ENCODE data around the gene LRRC23. TPM values are rescaled to one million over a fixed set of nuclear protein-coding genes. Genes with fewer than 3 reads are reported as not detected.
"Not testable (repeated sequence)": the region's sequence is repeated elsewhere in the genome, so short reads cannot be mapped to it uniquely, and the experiment has no call there.

Gene LRRC23
- total RNA-seq, 2 experiments from 2014 or later: 3.2 to 4.7 TPM

DNA sequence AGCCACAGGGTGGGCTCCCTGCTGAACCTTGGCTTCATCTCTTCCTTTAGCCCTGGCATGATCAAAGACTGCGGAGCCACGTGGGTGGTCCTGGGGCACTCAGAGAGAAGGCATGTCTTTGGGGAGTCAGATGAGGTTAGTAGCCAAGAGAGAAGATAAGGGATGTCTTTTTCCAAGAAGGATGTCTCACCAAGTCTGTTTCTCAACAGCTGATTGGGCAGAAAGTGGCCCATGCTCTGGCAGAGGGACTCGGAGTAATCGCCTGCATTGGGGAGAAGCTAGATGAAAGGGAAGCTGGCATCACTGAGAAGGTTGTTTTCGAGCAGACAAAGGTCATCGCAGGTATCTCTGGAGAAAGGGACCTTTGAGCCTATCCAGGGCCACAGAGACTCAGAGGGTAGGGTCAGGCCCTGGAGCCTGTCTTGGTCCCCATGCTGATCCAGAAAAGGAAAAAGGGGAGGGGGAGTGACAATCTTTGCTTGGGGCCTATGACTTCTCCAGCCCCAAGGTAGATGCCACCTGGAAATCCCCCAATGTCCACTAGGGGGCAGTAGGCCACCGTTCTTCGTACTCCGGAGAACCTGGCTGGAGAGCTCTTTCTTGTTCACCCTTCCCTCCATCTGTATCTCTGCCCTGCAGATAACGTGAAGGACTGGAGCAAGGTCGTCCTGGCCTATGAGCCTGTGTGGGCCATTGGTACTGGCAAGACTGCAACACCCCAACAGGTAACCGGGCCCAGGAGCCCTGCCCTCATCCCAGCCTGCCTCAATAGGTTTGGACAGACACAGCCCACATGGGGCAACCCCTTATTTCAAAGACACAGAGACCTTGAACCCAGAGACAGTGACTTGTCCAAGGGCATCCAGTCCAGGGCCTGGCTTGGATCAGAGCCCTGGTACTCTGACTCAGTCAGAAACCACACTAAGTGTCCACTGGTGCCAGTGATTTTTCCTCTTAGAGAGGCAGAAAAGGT is 35.3 kb upstream of the LRRC23 start:
- intact Hi-C loops (cut with DNase I, micrococcal nuclease): loop anchor here (1.0 to 5.0 kb wide), 10 partner anchors 17 to 244 kb away; partner anchors contain the start of genes C1R (in 2 of the 2), C12orf57 (in 1 of the 2), ENO2 (in 1 of the 2) and LPCAT3 (in 1 of the 2)
- H3K27ac ChIP-seq (ENCODE audit: low read depth in 1 of 2, low read length in 2 of 2): peak overlapping the region; percentile 9 to 73
- H3K4me3 Mint-ChIP-seq: peak overlapping the region; percentile 70
- DNase-seq: peak; percentile 79 to 91 (median 86)
- TF ChIP-seq, protein P1, sequence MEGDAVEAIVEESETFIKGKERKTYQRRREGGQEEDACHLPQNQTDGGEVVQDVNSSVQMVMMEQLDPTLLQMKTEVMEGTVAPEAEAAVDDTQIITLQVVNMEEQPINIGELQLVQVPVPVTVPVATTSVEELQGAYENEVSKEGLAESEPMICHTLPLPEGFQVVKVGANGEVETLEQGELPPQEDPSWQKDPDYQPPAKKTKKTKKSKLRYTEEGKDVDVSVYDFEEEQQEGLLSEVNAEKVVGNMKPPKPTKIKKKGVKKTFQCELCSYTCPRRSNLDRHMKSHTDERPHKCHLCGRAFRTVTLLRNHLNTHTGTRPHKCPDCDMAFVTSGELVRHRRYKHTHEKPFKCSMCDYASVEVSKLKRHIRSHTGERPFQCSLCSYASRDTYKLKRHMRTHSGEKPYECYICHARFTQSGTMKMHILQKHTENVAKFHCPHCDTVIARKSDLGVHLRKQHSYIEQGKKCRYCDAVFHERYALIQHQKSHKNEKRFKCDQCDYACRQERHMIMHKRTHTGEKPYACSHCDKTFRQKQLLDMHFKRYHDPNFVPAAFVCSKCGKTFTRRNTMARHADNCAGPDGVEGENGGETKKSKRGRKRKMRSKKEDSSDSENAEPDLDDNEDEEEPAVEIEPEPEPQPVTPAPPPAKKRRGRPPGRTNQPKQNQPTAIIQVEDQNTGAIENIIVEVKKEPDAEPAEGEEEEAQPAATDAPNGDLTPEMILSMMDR (IDR thresholded peaks at IDR 0.05): peak; percentile 84
- POLR2A ChIA-PET: interaction anchor here (0.7 to 5.7 kb wide), 12 partner anchors 16 to 244 kb away, joined by 3 to 90 read pairs (median 6); partner anchors contain the start of genes C12orf57, C1RL, CDCA3 and MLF2
- no peaks in the 10 kb centered on the region for H3K9me3 ChIP-seq (ENCODE audit: control insufficient read depth in 1 of 2, insufficient read depth in 1 of 2, low read length in 2 of 2)
- CTCF ChIA-PET: interaction anchor here (0.6 to 10.3 kb wide), 24 partner anchors 11 to 260 kb away, joined by 3 to 153 read pairs (median 5); partner anchors contain the start of genes C12orf57, C1RL, CDCA3 and ENO2
- no peaks in the 10 kb centered on the region for H3K27me3 ChIP-seq (ENCODE audit: control insufficient read depth in 1 of 2, insufficient read depth in 2 of 2, low read length in 2 of 2)
- H3K27ac Mint-ChIP-seq: peak overlapping the region; percentile 67
- H3K4me1 Mint-ChIP-seq (ENCODE audit: low read depth): peaks cover 64% of the 10 kb centered on the region
- peaks cover 47% of the 10 kb centered on the region for H3K36me3 Mint-ChIP-seq (ENCODE audit: low read depth)
- ATAC-seq (ENCODE audit: poor library complexity): peak; percentile 18
- no peaks in the 10 kb centered on the region for H3K27me3 Mint-ChIP-seq
- no peaks in the 10 kb centered on the region for H3K9me3 Mint-ChIP-seq
- peaks cover 32% of the 10 kb centered on the region for H3K36me3 ChIP-seq (ENCODE audit: insufficient read depth, low read length)
- no peak overlapping the region for H3K4me3 ChIP-seq (ENCODE audit: low read length)
- peaks cover 66% of the 10 kb centered on the region for H3K4me1 ChIP-seq (ENCODE audit: insufficient read depth, low read length)

DNA sequence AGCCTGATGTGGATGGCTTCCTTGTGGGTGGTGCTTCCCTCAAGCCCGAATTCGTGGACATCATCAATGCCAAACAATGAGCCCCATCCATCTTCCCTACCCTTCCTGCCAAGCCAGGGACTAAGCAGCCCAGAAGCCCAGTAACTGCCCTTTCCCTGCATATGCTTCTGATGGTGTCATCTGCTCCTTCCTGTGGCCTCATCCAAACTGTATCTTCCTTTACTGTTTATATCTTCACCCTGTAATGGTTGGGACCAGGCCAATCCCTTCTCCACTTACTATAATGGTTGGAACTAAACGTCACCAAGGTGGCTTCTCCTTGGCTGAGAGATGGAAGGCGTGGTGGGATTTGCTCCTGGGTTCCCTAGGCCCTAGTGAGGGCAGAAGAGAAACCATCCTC is 34.3 kb upstream of the LRRC23 start:
- not testable (repeated sequence) for H3K27me3 Mint-ChIP-seq; H3K9me3 Mint-ChIP-seq; DNase-seq; H3K27ac ChIP-seq (ENCODE audit: low read depth in 1 of 2, low read length in 2 of 2); ATAC-seq (ENCODE audit: poor library complexity); H3K27me3 ChIP-seq (ENCODE audit: control insufficient read depth in 1 of 2, insufficient read depth in 2 of 2, low read length in 2 of 2); H3K9me3 ChIP-seq (ENCODE audit: control insufficient read depth in 1 of 2, insufficient read depth in 1 of 2, low read length in 2 of 2); H3K4me3 ChIP-seq (ENCODE audit: low read length)
- Mint-ChIP-seq H3K36me3 (ENCODE audit: low read depth) (peaks cover 38% of the 10 kb centered on the region), H3K4me1 (ENCODE audit: low read depth) (peaks cover 69% of the 10 kb centered on the region), H3K27ac (peak overlapping the region; percentile 76), H3K4me3 (peak overlapping the region; percentile 88)
- H3K4me1 ChIP-seq (ENCODE audit: insufficient read depth, low read length): peaks cover 71% of the 10 kb centered on the region
- intact Hi-C loops (cut with DNase I, micrococcal nuclease): loop anchor here (5.0 kb wide), 2 partner anchors 42 to 147 kb away; partner anchors contain the start of genes ENO2 (in 1 of the 2) and LPCAT3 (in 1 of the 2)
- ChIA-PET POLR2A (interaction anchor here (4.2 kb wide), 1 partner anchor 18 kb away, joined by 106 read pairs; the partner anchor contains the start of genes CDCA3 and USP5), CTCF (interaction anchor here (0.5 to 10.3 kb wide), 6 partner anchors 18 to 184 kb away, joined by 3 to 153 read pairs (median 18); partner anchors contain the start of genes C12orf57, CDCA3, RNU7-1 and USP5)
- H3K36me3 ChIP-seq (ENCODE audit: insufficient read depth, low read length): peaks cover 24% of the 10 kb centered on the region

DNA sequence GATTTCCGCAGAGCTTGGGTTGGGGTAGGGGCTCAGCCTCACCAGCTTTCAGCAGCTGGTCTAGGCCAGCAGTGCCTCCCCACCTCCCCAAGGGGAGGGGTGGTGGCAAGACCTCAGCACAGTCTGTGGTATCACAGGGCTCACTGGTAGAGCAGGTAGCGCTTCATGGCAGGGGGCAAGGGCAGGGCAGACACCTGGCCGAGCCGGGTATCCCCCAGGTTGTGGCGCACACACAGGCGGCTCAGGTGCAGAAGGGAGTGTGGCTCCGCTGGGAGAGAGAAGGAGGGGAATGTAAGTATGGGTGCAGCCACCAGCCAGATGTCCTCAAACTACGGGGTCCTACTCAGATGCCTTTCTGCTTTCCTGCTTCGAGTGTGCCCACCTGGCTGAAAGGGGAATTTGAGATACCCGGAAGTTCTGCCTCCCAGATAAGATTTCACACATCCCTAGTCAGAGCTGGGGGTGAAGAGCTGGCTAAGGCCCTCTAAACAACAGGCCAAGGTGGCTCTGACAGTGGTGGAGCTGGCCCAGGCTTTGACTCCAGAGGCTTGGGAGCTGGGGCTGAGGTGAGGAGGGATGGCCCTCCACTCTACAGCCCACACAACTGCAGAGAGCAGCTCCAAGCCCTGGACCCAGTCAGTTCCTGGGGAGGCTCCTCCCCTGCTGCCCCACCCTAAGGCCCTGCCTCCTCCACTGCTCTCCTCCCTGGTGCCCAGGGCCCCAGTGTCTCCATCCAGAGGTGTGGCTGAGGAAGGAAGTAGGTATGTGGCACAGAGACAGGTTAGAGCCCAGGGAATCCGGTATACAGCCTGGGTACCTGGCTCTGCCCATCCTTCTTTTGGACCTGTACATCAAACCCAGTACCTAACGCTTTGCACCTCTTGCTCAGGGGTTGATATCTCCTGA is 33.3 kb upstream of the LRRC23 start:
- Mint-ChIP-seq H3K9me3 (no peaks in the 10 kb centered on the region), H3K27ac (peak overlapping the region; percentile 78), H3K4me1 (ENCODE audit: low read depth) (peaks cover 69% of the 10 kb centered on the region), H3K36me3 (ENCODE audit: low read depth) (peaks cover 32% of the 10 kb centered on the region), H3K27me3 (no peaks in the 10 kb centered on the region), H3K4me3 (peak overlapping the region; percentile 88)
- intact Hi-C loops (cut with DNase I, micrococcal nuclease): loop anchor here (5.0 kb wide), 2 partner anchors 41 to 146 kb away; partner anchors contain the start of genes ENO2 (in 1 of the 2) and LPCAT3 (in 1 of the 2)
- Histone ChIP-seq H3K9me3 (ENCODE audit: control insufficient read depth in 1 of 2, insufficient read depth in 1 of 2, low read length in 2 of 2) (no peaks in the 10 kb centered on the region), H3K4me3 (ENCODE audit: low read length) (peak overlapping the region; percentile 93), H3K4me1 (ENCODE audit: insufficient read depth, low read length) (peaks cover 69% of the 10 kb centered on the region), H3K27ac (ENCODE audit: low read depth in 1 of 2, low read length in 2 of 2) (peak overlapping the region; percentile 32 to 62), H3K27me3 (ENCODE audit: control insufficient read depth in 1 of 2, insufficient read depth in 2 of 2, low read length in 2 of 2) (no peaks in the 10 kb centered on the region), H3K36me3 (ENCODE audit: insufficient read depth, low read length) (peaks cover 24% of the 10 kb centered on the region)
- ATAC-seq (ENCODE audit: poor library complexity) (no peak), DNase-seq (peak in 4 of 14 experiments; percentile 37 to 66 (median 53))
- TF ChIP-seq, protein P1 (IDR thresholded peaks at IDR 0.05): no peak
- ChIA-PET POLR2A (interaction anchor here (1.4 to 4.4 kb wide), 9 partner anchors 19 to 263 kb away, joined by 3 to 106 read pairs (median 23); partner anchors contain the start of genes C12orf57, C1RL, CDCA3 and ENO2), CTCF (interaction anchor here (1.2 to 10.3 kb wide), 9 partner anchors 11 to 94 kb away, joined by 4 to 153 read pairs (median 24); partner anchors contain the start of genes CDCA3, ENO2, LRRC23 and P3H3)
